ENCODE data around the gene TMEM179.

The TMEM179 gene

DNA sequence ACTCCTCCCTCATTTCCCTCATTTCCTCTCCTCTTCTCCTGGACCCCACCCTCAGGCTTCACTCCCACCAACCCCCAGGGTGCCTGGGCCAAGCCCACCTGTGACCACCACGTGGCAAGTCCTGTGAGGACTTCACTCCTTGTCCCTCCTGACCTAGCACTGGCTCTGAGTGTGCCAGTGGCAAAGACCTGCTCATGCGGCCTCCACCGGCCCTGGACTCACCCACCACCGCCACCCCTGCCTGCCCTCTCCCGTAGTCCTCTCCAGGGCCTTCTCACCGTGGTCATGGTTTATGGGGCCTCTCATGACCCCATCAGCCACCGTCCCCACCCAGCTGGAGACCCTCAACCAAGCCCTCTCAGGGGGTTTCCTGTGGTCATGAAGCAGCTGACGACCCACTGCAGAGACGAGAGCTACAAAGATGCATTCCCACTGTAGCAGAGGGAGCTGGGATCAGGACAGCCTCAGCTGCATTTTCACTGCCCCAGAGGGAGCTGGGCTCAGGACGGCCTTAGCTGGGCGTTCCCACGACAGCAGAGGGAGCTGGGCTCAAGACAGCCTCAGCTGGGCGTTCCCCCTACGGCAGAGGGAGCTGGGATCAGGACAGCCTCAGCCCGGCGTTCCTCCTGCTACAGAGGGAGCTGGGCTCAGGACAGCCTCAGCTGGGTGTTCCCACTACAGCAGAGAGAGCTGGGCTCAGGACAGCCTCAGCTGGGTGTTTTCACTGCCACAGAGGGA is 28.2 kb downstream of the TMEM179 start:
- TF ChIP-seq, protein P1, sequence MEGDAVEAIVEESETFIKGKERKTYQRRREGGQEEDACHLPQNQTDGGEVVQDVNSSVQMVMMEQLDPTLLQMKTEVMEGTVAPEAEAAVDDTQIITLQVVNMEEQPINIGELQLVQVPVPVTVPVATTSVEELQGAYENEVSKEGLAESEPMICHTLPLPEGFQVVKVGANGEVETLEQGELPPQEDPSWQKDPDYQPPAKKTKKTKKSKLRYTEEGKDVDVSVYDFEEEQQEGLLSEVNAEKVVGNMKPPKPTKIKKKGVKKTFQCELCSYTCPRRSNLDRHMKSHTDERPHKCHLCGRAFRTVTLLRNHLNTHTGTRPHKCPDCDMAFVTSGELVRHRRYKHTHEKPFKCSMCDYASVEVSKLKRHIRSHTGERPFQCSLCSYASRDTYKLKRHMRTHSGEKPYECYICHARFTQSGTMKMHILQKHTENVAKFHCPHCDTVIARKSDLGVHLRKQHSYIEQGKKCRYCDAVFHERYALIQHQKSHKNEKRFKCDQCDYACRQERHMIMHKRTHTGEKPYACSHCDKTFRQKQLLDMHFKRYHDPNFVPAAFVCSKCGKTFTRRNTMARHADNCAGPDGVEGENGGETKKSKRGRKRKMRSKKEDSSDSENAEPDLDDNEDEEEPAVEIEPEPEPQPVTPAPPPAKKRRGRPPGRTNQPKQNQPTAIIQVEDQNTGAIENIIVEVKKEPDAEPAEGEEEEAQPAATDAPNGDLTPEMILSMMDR (conservative IDR thresholded peaks at IDR 0.05; ENCODE audit: low read depth, low read length) = peak; percentile 35
- no peak for DNase-seq (ENCODE audit: low read depth)
- no peak overlapping the region for H3K4me3 ChIP-seq (ENCODE audit: low read length)

DNA sequence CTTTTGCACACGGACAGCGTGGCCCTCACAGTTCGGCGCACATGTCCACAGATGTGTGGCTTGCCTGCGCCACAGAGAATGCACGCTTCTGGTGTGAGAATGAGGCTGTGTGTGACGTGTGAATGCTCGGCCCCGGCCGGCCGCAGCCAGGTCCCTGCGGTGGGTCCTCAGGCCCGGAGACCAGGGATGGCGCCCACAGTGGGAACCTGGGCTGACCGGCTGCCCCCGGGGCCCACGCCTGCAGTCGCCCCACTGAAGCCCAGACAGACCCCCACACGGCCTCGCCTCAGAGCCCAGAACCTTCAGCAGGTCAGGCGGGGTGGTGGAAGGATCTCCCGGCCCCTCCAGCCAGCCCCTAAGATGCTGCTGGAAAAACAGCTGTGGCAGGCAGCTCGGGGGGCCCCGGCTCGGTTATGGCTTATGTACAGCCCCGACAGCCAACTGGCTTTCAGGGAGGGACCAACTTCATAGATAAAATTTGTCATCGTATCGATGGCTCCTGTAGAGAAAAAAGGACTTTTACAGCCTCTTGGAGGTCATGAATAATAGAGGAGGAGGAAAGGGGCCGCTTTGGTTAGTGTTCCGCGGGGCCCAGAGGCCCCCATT is 29.5 kb downstream of the TMEM179 start:
- no peak for DNase-seq (ENCODE audit: low read depth)
- H3K4me3 ChIP-seq (ENCODE audit: low read length) = no peak overlapping the region
- TF ChIP-seq, protein P1 (conservative IDR thresholded peaks at IDR 0.05; ENCODE audit: low read depth, low read length) = no peak

DNA sequence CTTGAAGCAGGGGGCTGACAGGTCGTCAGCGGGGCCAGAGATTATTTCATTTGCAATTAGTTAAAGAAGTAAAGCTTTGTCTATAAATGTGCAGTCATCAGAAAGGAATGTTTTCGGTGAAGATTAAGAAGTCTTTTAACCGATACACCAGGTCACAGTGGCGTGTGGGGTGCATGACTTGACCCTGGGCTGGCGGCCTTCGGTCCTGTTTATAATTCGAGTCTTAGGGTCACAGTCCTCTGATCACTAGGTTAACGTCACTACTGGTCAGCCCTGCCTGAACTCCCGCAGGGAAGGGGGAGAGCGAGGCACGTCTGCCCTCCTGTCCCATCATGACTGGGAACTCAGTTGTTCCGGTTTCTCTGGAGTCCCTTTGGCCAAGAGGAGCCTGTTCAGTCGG is 30.0 kb downstream of the TMEM179 start:
- peak; percentile 62 for DNase-seq (ENCODE audit: low read depth)
- no peak overlapping the region for H3K4me3 ChIP-seq (ENCODE audit: low read length)
- TF ChIP-seq, protein P1 (conservative IDR thresholded peaks at IDR 0.05; ENCODE audit: low read depth, low read length) = no peak

DNA sequence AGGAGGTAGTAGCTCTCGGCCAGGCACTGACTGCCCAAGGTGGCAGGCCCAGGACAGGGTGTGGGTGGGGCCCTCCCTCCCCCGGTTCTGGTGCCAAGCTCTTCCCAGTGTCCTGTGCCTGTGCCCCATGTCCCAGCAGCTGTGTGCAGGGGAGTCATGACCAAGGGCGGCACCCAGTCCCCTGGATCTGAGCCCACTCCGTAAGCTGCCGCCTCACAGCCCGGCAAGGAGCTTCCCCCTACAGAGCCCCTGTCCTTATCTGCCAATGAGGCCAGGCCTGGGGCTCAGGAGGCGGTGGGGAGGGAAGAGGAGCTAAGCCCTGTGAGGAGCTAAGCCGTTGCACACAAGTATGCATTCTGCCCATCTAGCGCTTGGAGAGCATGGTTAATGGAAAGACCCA is 30.6 kb downstream of the TMEM179 start:
- DNase-seq (ENCODE audit: low read depth) = peak; percentile 47
- TF ChIP-seq, protein P1 (conservative IDR thresholded peaks at IDR 0.05; ENCODE audit: low read depth, low read length) = no peak
- H3K4me3 ChIP-seq (ENCODE audit: low read length) = no peak overlapping the region

DNA sequence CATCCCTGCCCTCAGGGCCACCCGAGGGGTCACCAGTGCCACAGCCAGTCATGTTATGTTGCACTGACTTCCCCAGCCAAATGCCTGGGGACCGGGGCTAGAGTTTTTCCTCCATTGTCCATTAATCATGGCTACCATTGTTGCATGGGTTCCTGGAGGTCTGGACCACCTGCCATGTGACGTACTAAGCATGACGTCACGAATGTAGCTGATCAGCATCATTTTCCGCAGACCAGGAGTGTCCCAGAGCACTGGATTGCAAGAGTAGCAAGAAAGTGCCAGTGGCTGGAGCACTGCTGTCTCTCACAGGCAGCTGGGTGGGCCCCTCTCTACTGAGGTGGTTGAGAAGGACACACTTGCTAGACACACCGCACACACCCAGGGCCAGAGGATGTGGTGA is 31.9 kb downstream of the TMEM179 start:
- H3K4me3 ChIP-seq (ENCODE audit: low read length) = no peak overlapping the region
- TF ChIP-seq, protein P1 (conservative IDR thresholded peaks at IDR 0.05; ENCODE audit: low read depth, low read length) = no peak
- DNase-seq (ENCODE audit: low read depth) = no peak

DNA sequence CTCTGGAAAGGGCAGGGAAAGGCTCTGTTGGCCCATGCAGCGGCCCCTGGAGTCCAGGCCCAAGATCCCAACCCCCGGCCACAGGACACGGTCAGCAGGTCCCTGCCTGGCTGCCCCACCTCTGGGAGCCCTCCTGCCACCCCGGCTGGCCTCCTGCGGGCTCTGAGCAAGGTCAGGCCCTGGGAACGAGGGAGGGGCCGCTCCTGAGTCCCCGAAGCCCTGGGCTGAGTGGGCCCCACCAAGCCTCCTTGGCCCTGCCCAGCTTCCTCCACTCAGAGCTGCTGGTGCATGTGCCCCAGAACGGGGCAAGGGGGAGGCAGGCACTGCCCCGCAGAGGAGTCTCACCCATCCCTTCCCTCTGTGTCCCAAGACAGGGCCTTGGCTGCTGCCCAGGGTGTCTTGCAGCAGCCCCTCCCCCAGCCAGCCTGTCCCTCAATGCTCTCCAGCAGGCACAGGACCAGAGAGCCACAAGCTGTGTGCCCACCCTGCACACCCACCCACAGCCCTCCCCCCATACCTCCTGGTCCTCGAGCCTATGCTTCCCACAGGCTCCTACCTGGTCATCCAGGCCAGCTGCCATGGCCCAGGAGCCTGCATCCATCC is 32.4 kb downstream of the TMEM179 start:
- DNase-seq (ENCODE audit: low read depth) = no peak
- H3K4me3 ChIP-seq (ENCODE audit: low read length) = no peak overlapping the region
- TF ChIP-seq, protein P1 (conservative IDR thresholded peaks at IDR 0.05; ENCODE audit: low read depth, low read length) = no peak
